ENCODE results near the gene CREBRF.

- TF ChIP-seq GATA3 (IDR thresholded peaks at IDR 0.05; ENCODE audit: low read depth, low read length) (no peak), GATA2 (IDR thresholded peaks at IDR 0.05; ENCODE audit: low read depth, low read length) (no peak)
Observed at GRCh38 chr5:173047838-173048105, 8.4 kb upstream of the CREBRF start.
